Measurements from ENCODE around the gene SMPD2.
"Not testable (repeated sequence)": the region's sequence is repeated elsewhere in the genome, so short reads cannot be mapped to it uniquely, and the experiment has no call there.

Gene SMPD2

DNA sequence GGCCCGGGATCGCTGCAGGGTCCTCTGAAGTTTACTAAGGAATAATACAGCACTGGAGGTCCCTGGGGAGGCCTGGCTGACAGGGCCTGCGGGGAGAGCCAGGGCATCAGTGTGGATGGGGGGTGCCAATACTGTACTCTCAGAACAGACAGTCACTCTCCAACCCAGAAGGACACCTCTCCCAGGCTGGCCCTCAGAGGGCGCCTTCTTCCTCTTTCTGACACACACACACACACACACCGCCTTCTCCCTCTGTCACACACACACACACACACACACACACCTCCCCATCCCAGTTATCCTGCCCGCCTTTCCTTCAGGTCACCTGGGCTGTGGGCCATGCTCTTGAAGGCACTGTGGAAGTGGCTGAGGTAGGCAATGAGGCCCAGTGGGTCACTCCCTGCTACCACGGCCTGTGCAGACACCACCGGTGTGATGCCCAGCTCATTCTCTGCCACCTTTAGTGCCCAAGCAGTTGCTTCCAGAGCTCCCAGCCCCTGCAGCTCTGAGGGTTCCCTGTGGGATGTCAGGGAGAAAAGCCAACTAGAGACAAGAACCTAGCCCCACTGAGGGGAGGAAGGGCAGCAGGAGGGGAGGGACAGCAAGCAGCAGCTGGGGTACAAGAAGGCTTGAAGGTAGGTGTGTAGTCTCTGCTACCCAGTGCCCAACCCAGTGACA is 7.5 kb downstream of the SMPD2 start:
- no peak for DNase-seq

DNA sequence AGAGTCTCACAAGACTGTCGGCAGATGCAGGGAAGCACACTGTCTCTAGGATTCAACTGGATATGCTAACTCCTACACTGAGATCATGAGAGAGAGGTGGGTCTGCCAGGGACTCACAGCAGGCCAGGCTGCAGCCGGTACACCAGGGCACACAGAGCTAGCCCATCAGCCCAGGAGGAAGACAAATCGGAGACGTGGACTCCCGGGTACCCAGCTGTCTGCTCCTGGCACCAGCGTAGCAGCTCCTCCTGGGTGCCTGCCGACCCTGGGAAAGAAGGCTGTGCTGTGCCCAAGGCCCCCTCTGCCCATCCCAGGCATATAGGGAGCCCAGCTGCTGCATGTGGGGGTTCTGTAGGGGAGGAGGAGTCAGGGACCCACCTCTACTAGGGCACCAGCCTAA is 8.1 kb downstream of the SMPD2 start:
- no peak for DNase-seq

DNA sequence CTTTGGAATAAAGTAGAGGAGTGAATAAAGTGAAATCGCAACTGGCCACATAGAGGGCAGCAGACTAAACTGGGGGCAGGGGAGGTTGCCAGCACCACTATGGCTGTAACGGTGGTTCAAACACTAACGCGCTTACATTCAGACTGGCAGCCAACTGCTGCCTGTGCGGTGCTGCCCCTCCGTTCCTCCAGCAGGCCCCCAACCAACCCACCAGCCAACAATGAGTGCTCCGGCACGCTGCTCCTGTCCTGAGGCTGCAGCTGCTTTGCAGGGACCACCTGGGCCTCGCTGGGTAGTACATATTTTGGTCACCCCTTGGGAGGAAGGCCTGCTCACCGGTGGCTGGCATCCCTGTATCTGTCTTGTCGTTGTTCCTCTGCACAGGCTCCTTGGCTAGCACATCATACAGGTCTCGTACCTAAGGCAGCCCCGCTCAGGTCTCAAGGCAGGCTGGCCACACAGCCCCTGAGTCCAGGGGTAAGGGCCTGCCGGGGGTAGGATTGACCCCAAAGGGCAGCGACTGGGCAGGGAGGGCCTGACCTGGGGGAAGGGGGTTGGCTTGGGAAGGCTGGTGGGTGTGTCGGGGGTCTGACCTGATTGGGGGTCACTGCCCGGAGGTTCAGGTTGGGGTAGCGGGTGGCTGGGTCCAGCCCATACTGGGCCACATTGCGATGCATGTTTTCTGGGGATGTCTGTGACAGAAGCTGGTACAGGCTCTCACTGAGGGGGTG is 8.7 kb downstream of the SMPD2 start:
- no peak for DNase-seq

DNA sequence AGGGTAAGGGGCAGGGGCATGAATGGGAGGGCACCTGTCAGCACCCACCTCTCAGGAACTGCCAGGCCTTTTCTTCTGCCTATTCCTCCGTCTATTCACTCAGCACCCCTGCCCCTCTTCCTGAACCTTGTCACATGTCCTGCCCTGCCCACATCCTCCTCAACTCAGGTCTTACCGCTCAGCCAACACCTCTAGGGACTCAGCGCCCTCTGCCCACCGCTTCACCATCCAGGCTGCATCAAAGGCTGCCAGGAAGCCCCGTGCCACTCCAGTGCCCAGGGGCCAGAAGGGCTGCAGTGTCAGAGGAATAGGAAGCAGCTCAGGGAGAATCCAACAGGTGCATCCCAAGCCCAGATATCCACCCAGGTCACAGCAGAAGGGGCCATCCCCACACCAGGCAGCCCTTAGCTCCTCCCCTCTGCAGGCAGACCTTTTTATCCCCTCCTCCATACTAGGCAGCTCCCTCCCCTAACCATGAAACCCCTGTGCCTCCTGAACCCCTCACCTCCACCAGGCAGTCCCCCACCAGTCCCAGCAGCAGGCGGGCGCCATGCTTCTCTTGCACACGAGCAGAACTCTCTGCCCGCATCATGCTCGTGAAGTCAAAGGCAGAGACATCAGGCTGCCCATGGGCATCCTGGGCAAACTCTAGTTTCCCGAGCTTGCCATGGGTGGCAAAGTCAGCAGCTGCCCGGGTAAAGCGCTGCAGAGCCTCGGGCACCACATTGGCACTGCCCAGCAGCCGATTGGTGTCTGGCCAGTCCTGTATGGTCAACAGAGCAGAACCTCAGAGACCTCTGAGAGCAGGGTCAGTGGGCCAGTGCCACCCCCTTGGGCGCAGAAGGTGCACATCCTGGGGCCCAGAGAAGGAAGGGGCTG is 9.5 kb downstream of the SMPD2 start:
- DNase-seq: no peak

DNA sequence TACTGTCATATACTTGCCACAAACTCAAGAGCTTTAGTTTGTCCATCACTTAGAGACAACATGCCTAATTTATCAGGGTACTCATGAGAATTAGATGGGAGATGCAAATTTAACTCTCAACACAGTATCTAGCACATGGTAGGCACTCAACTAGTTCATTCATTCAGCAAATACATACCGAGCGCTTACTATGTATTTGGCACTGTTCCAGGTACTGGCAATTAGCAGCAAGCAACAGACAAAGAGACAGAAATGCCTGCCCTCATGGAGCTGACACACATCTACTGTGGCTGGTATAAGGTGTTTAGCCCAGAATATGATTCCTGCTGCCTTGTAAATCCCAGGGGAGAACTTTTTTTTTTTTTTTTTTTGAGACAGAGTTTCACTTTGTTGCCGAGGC is 10.3 kb downstream of the SMPD2 start:
- no peak for DNase-seq

DNA sequence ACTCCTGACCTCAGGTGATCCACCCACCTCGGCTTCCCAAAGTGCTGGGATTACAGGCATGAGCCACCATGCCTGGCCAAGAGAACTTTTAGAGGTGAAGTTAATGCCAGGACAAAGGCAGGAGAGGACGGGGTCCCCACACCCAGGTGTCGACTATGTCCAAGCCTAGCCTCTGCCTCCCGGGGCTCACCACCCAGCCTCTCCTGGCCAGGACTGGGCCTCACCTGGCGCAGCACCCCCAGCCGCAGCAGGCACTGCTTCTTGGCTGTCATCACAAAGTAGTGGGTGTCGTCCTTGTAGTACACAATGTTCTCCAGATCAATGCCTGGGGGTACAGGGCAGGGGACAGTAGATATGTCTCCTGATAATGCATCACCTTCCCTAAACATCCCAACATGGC is 10.9 kb downstream of the SMPD2 start:
- DNase-seq: no peak

DNA sequence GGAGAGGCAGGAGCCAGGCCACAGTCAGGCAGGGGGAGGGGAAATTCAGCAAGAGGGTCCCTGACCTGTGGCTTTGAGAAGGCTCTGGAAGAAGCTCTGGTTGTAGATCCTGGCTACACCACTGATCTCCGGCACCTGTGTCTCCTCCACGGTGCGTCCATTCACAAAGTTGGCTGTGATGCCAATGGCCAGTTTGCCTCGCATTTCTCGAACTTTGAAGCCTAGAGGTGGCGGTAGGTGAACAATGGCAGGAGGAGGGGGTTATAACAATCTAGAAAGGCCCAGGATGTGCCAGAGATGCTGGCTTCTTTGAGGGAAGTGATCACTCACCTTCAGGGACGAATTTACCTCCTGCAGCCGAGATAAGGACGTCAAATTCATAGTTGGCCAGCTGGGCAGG is 11.7 kb downstream of the SMPD2 start:
- no peak for DNase-seq

DNA sequence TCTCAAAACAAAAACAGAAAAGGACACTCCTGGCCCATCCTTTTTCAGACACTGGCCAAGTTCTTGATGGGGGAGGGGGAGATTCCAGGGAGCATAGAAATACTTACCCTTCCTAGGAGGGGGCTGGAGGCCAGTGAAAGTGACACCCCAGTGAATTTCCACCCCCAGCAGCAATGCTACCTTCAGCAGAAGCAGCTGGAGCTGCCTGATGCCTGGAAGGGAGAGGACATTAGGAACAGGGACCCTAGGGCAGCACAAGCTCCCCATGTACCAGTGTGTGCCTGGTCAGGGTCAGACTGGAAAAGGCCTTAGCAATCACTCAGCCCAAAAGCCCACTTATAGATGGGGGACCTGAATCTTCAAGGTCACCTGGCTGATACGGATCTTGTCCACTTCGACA is 12.6 kb downstream of the SMPD2 start:
- no peak for DNase-seq

DNA sequence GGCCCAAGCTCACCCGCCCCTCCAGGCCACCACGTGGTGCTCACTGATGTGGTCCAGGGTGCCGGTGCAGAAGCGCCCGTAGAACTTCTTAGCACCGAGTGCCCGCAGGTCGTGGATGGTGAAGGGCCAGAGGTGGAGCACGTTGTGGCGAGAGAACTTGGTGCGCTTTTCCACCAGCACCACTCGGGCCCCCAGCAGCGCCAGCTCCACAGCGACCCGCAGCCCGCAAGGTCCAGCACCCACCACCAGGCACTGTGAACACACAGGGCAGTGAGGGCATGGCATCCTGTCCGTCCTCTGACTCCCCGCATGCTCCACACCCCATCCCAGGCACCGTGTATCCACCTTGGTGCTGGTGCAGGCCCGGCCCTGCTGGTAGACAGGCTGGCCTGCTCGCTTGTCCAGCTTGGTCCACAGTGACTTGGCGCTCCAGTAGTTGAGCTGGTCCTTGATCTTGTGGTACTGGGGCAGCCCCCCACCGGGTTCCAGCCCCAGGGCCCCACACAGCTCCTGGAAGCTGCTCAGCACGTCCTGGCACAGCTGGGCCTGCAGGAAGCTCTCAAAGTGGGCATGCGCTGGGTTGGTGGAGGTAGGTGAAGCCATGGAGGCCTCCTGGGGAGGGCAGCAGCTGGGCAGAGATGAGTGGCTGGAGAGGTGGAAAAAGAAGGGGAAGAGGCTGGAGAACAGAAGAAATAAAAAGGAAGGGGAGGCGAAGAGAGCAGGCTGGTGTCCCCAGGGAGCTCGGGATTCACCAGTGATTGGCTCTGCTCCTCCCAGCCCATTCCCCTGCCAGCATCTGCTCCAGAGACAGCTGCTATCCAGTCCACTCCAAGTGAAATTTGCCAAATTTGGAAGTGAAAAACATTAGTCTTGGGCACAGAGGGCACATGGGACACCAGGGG is 13.3 kb downstream of the SMPD2 start:
- DNase-seq: peak; percentile 57 to 86

DNA sequence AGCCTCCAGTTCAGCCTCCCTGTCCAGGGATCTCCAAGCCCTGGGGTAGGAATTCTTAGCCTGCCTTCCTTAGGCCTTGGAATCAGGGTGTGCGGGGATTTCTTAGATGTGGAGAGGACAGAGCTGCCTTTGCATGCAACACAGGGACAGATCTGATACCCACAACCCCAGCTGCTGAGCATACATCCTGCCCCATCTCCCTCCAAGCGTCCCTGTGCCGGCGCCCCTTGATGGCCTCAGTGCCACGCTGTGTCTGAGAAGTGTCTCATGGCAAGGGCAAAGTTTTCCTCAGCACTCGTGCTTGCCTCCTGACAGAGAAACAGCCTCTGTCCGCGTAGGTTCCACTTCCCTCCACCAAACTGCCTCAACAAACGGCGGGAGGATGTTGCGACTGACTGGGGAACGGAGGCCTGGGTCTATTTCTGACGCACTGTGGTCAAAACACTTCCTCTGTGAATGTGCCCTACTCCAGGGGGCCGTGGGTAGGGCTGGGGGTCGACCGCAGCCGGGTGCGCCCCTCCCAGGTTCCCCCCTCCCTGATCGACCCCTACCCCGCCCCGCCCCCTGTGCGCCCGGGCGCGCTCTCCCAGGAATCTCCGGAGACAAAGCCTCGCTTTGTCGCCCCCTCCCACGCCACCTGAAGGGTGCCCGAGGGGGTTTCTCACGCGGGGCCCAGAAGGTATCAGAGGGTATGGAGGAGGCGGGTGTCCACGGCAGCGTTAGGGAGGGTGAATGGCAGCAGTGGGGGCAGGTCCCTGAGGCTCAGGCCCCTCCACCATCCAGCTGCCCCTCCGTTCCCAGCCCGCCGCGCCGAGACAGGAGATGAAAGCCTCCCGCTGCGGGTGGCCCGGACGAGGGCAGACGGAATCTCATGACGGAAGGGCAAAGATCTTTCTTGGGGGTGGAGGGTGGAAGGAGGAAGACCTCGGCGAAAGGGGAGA is 14.2 kb downstream of the SMPD2 start:
- no peak for DNase-seq

DNA sequence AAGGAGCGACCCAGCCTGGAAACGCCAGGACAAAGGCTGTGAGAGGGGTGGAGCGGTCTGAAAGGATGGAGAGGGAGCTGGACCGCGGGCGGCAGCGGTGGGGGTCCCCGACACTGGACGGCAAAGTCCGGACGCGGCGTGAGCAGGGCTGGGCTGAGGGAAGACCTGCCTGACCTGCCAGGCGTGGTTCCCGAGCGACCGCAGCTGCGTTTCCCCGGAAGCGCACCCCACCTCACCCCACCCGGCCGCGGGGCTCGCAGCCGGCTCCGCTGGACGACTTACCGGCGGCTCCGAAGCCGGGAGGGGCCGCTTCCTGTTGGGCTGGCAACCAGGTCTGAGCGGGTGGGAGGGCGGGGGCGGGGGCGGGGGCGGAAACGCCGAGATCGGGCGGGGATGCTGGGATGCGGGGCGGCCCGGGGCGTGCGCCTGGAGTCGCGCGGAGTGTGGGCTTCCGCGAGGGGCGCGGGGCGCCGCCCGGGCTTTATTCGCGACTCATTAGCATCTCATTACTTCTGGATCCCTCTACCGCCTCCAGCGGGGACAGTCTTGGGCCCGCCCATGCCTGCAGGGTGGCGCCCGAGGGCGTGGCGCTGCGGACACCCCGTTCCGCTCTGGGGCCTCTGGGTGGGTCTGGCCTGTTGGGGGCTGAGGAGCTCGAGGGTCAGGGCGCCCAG is 15.1 kb downstream of the SMPD2 start, which contains the start of gene MICAL1:
Gene MICAL1 (minus strand): TSS at position 336 of the 674 bp plus-strand sequence. CDS start 1,576 bp downstream, outside the sequence.
- DNase-seq: peak in 1 of 2 experiments; percentile 63

DNA sequence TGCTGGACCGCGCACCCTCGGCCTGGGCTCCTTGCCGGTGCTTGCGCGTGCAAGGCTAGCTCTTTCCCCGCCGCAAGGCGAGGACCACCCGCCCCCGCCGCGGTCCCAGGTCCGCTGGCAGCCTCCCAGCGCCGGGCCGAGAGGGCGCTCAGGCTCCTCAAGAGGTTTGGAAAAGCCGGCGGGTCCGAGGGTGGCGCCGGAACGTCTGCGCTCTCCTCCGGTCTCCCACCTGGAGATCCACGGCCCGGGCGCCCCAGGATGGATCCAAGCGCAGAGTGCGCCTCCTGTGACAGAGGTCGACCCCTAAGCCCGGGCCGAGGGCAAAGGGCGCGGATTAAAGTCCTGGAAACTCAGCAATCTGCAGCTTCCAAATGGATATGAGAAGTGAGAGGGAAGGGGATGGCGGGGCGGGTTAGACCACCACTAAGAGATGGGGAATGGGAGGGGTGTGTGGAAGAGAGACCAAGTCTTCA is 15.6 kb downstream of the SMPD2 start:
- no peak for DNase-seq

DNA sequence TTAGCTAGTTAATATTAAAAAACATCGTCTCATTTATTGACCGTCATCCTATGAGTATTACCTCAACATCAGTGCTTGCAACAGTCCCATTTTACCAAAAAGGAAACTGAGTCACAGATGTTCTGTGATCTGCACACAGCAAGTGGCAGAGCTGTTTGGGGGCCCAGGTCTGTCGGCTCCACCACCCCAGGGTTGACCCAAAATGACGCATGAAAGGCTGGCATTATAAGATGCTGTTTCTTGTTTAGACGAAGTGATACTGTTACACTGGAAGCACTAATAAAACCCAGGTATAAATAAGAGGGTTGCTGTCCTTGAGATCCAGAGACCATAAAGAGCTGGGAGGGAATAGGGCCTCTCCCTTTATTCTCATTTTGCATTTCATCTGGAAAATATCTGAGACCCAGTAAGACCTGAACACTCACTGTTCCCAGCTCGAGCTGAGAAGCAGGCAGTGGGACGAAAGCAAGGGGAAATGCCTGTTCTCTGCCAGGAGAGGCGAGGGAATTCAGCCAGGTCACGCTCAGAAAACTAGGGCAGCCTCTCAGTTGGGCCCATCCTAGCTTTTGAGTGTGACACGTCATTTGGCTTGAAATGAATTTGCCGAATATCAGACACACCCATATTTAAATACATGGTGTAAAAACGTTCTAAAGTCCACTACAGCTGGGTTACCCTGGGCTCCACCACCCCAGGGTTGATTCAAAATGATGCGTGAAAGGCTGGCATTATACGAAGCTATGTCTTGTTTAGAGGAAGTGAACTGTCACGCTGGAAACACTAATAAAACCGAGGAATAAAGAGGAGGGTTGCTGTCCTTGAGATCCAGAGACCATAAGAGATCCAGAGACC is 16.4 kb downstream of the SMPD2 start:
- no peak for DNase-seq

DNA sequence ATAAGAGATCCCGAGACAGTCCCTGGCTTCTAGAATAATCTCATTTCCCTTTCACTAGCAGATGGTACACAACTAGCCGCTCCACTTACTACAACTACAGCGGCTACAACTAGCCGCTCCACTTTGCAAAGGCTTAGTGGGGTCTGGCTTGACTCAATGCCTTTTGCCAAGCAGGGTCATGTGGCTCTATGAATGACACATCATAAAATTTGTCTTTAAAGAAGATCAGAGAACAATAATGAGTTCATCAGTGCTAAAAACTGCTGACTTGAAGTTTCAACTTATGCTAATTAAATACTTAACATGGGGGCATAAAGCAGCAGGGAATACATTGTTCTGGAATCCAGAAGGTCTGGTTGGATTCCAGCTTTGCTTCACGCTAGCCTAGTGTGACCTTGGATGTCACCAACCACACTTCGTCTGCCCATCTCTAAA is 17.1 kb downstream of the SMPD2 start:
- DNase-seq: no peak

DNA sequence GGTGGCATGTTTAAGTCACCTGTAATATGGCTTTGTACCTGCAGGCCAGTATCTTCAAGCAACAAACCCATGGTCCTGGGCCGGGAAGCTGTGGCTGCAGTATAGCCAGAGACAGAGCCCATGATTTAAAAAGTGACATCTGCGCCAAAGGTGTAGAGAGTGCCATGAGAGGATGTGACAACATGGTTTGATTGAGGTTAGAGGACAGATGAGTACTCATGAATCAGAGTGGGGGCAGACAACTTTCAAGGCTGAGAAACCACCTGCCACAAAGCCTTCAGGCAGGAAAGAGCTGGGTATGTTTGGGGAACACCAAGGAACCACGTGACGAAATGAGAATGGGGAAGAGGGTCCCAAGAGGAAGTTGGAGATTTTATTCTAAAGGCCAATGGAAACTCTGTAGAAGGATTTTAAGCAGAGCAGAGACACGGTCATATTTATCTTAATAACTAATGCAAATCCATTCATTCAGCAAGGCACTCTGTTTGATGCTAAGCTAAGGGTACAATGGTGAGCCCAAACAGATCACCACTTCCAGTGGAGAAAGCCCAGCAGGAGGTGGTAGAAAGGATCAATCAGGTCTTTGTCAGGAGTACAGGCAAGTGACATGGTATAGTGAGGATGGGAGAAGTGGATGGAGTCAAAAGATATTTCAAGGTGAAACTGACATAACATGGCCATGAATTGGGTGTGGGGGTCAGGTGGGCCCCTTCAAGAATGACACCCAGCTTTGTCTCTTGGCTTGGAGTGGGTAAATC is 18.4 kb downstream of the SMPD2 start:
- no peak for DNase-seq

DNA sequence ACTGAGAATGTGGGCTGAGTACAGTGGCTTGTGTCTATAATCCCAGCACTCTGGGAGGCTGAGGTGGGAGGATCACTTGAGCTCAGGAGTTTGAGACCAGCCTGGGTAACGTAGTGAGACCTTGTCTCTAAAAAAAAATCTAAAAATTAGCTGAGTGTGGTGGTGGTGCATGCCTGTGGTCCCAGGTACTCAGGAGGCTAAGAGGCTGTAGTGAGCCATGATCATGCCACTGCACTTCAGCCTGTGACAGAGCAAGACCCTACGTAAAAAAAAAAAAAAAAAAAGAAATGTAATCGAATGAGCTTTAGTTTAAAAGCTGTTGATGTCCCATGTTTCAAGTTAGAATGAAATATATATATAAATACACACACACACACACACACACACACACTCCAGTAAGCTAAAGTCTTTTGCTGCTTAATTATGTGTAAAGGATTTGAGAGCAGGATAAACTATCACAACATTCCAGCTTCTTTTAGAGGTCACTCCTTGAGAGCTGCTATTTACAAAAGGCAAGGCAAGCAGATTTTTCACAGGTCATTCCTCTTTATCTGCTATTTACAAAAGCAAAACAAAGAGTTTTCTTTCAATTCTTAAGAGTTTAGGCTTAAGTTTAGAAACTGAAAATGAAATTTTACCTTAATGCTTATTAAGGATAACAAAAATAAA is 19.8 kb downstream of the SMPD2 start:
- no peak for DNase-seq

DNA sequence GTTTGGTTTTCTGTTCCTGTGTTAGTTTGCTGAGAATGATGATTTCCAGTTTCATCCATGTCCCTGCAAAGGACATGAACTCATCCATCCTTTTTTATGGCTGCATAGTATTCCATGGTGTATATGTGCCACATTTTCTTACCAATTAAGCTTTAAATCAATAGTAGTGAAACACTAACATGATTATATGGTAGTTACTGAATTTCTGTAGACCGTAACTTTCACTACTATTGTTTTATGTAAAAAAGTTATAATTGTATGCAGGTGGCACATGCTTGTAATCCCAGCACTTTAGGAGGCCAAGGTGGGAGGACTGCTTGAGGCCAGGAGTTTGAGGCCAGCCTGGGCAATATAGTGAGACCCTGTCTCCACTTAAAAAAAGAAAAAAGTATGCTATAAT is 20.7 kb downstream of the SMPD2 start:
- DNase-seq: not testable (repeated sequence)
